Kidney (tissue), 14 donors: ENCODE data around the gene INPP5A. TPM values are rescaled to one million over a fixed set of nuclear protein-coding genes. Genes with fewer than 3 reads are reported as not detected.

Experiments used
- DNase-seq, 5 donors: peaks; one replicate each; pipeline ENCODE4 v3.0.0-alpha.2; 2013 to 2020
- FAIRE-seq: peaks from 2 replicates; lab custom pipeline; 2012; peaks lifted over from hg19 to GRCh38; lab: Jason Lieb, UNC
- H3K27ac ChIP-seq, 2 donors: one replicate each; pipeline ENCODE4 v1.7.0; 2013; ENCODE audit warnings: low read depth in 2 of 2, low read length in 2 of 2, inconsistent platforms in 1 of 2
- H3K27me3 ChIP-seq: one replicate; pipeline ENCODE4 v1.7.1; 2013; ENCODE audit warnings: low read length, inconsistent platforms; ENCODE audit not compliant: control insufficient read depth, insufficient read depth
- H3K36me3 ChIP-seq, 3 donors: one replicate each; pipeline versions ENCODE4 v1.7.0 to v1.7.1; 2013; ENCODE audit warnings: low read length in 3 of 3, control low read depth in 1 of 3, inconsistent platforms in 1 of 3; ENCODE audit not compliant: insufficient read depth in 3 of 3, control insufficient read depth in 2 of 3
- H3K4me1 ChIP-seq, 3 donors: one replicate each; pipeline versions ENCODE4 v1.7.0 to v1.7.1; 2013; ENCODE audit warnings: low read length in 3 of 3, inconsistent platforms in 1 of 3, low read depth in 1 of 3; ENCODE audit not compliant: control insufficient read depth in 2 of 3, insufficient read depth in 2 of 3
- H3K4me3 ChIP-seq, 3 donors: one replicate each; pipeline versions ENCODE4 v1.7.0 to v1.8.1; 2013; ENCODE audit warnings: low read length in 3 of 3, control low read depth in 1 of 3, inconsistent platforms in 1 of 3
- H3K9ac ChIP-seq, 3 donors: one replicate each; pipeline versions ENCODE4 v1.7.0 to v1.7.1; 2013; ENCODE audit warnings: low read length in 3 of 3, control low read depth in 1 of 3, inconsistent platforms in 1 of 3
- H3K9me3 ChIP-seq, 3 donors: one replicate each; pipeline versions ENCODE4 v1.7.0 to v1.7.1; 2013; ENCODE audit warnings: low read length in 3 of 3, control low read depth in 1 of 3, inconsistent platforms in 1 of 3; ENCODE audit not compliant: control insufficient read depth in 2 of 3, insufficient read depth in 1 of 3
- intact Hi-C: fragments of 100-400 bp; cut with DNase I; formaldehyde crosslinking; loops from one replicate; pipeline ENCODE4 v1.11.1; 2022
- polyA plus RNA-seq: library from polyadenylated mRNA; stranded (reverse); fragments of 350-450 nt; fragmentation: Illumina TruSeq; extraction: RNeasy Lipid Tissue Mini Kit (QIAGEN cat#74804); gene quantifications from one replicate; pipeline ENCODE4 v1.2.3, GENCODE V29; 2014; ENCODE audit warnings: low read depth, low replicate concordance; ENCODE audit not compliant: insufficient read depth
- total RNA-seq: library from RNA; stranded (reverse); fragmentation: NEBNext Ultra II Directional; extraction: Animal tissue kit (Norgen Biotek cat#: 25700); gene quantifications from one replicate; pipeline ENCODE4 v1.2.1, GENCODE V29; 2021
- TF ChIP-seq, protein P1 (sequence below): IDR thresholded peaks from 3 replicates; pipeline ENCODE4 v1.5.1; 2012; ENCODE audit warnings: mild to moderate bottlenecking, moderate library complexity, borderline replicate concordance; ENCODE audit not compliant: insufficient read depth; ENCODE audit errors: extremely low read depth
- donor health status: control.
- donor health status: control.
- donor health status: control.
- donor health status: control.
- donor health status: control.
- donor health status: DM: yes; HTN: yes; CAD: no.
- donor health status: Normal renal cell carcinoma (clear cell type).

The INPP5A gene
- total and polyA plus RNA-seq, 2 donors from 2014 or later, result 20.8 to 40.3 TPM

DNA sequence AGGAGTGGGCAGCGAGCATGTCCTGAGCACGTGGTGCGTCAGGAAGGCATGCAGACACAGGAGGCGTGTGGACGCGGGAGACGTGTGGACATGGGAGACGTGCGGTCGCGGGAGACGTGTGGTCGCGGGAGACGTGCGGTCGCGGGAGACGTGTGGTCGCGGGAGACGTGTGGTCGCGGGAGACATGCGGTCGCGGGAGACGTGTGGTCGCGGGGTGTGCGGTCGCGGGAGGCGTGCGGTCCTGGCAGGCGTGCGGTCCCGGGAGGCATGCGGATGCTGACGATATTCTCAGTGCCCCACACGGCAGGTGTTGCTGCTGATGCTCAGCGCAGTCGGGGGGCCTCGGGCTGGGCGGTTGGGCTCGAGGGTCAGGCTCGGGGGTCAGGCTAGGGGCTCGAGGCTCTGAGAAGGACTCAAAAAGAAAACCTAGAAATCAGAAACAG, 154.1 kb downstream of the INPP5A start:
- TF ChIP-seq, protein P1, sequence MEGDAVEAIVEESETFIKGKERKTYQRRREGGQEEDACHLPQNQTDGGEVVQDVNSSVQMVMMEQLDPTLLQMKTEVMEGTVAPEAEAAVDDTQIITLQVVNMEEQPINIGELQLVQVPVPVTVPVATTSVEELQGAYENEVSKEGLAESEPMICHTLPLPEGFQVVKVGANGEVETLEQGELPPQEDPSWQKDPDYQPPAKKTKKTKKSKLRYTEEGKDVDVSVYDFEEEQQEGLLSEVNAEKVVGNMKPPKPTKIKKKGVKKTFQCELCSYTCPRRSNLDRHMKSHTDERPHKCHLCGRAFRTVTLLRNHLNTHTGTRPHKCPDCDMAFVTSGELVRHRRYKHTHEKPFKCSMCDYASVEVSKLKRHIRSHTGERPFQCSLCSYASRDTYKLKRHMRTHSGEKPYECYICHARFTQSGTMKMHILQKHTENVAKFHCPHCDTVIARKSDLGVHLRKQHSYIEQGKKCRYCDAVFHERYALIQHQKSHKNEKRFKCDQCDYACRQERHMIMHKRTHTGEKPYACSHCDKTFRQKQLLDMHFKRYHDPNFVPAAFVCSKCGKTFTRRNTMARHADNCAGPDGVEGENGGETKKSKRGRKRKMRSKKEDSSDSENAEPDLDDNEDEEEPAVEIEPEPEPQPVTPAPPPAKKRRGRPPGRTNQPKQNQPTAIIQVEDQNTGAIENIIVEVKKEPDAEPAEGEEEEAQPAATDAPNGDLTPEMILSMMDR, result no peak
- FAIRE-seq (no peak), DNase-seq (peak in 2 of 5 donors; percentile 29 to 34)
- Histone ChIP-seq H3K9ac (no peak overlapping the region), H3K27ac (no peak overlapping the region), H3K9me3 (peaks cover 0 to 1% (median 0%) of the 10 kb centered on the region in 3 donors), H3K4me1 (no peaks in the 10 kb centered on the region), H3K27me3 (no peaks in the 10 kb centered on the region), H3K36me3 (peaks cover 0 to 8% (median 0%) of the 10 kb centered on the region in 3 donors), H3K4me3 (no peak overlapping the region)
- intact Hi-C loops, result no loop called here

DNA sequence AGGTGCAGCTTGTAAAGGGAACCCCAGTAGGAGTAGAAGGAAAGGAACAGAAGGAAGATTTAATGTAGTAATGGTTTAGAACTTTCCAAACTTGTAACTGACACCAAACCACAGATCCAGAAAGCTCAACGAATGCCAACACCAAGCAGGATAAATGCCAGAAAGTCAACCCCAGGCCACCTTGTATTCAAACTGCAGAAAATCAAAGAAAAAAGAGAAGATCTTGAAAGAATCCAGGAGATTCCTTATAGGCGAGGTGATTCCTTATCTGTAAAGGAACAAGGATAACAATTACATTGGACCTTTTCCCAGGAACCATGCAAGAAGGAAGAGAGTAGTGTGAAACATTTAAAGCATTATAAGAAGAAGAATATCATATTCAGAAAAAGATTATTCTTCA, 154.7 kb downstream of the INPP5A start:
- intact Hi-C loops, result no loop called here
- TF ChIP-seq, protein P1, result no peak
- no peak overlapping the region for H3K27ac ChIP-seq
- no peak overlapping the region for H3K4me3 ChIP-seq
- H3K4me1 ChIP-seq, result no peaks in the 10 kb centered on the region
- FAIRE-seq, result no peak
- no peak for DNase-seq
- H3K36me3 ChIP-seq, result peaks cover 0 to 8% (median 0%) of the 10 kb centered on the region in 3 donors
- no peaks in the 10 kb centered on the region for H3K27me3 ChIP-seq
- no peak overlapping the region for H3K9ac ChIP-seq
- H3K9me3 ChIP-seq, result peaks cover 0 to 1% (median 0%) of the 10 kb centered on the region in 3 donors

DNA sequence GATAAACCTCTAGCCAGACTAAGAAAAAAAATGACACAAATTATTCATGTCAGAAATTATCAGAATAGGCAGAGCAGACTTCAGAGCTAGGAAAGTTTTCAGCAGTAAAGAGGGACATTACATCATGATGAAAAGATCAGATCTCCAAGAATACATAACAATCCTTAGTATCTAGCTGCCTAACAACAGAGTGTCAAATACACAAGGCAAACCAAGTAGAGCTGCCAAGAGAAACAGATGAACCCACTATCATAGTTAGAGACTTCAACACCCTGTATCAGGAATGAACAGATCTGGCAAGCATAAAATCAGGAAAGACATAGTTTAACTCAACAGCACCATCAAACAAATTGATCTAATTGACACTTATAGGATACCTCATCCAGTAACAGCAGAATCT, 156.1 kb downstream of the INPP5A start:
- intact Hi-C loops, result no loop called here
- H3K4me3 ChIP-seq, result peak overlapping the region in 1 of 3 donors; percentile 6
- FAIRE-seq (no peak), DNase-seq (no peak)
- H3K9me3 ChIP-seq, result no peaks in the 10 kb centered on the region
- peaks cover 0 to 13% (median 4%) of the 10 kb centered on the region in 3 donors for H3K36me3 ChIP-seq
- TF ChIP-seq, protein P1, result no peak
- H3K27ac ChIP-seq, result no peak overlapping the region
- no peak overlapping the region for H3K9ac ChIP-seq
- H3K4me1 ChIP-seq, result no peaks in the 10 kb centered on the region
- no peaks in the 10 kb centered on the region for H3K27me3 ChIP-seq

DNA sequence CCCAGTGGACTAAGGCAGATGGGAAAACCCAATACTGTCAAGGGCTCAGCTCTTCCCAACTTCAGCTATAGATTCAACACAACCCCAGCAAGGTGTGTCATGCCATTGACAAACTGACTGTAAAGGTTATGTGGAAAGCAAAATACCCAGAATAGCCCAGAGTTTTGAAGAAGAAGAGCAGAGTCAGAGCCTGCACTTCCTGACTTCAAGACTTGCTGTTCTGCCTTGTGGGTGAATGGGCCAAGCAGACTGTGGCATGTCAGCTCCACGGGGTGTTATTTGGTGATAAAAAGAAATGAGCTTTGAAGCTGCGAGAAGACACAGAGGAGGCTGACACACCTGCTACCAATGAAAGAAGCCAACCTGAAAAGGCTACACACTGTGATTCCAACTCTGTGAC, 158.6 kb downstream of the INPP5A start:
- H3K4me3 ChIP-seq, result no peak overlapping the region
- no peaks in the 10 kb centered on the region for H3K27me3 ChIP-seq
- H3K36me3 ChIP-seq, result peaks cover 0 to 9% (median 4%) of the 10 kb centered on the region in 3 donors
- DNase-seq (peak in 2 of 5 donors; percentile 2 to 4), FAIRE-seq (no peak)
- TF ChIP-seq, protein P1, result no peak
- H3K9me3 ChIP-seq, result no peaks in the 10 kb centered on the region
- H3K4me1 ChIP-seq, result no peaks in the 10 kb centered on the region
- H3K27ac ChIP-seq, result no peak overlapping the region
- intact Hi-C loops, result no loop called here
- H3K9ac ChIP-seq, result no peak overlapping the region
